Muscle of back (tissue), 11 donors: ENCODE results near the gene ZNF831. TPM values are rescaled to one million over a fixed set of nuclear protein-coding genes. Genes with fewer than 3 reads are reported as not detected.

ENCODE experiments used
- DNase-seq, 3 donors: peaks; one replicate each; pipeline versions ENCODE4 v3.0.0 to v3.0.0-alpha.2; 2013
- polyA plus RNA-seq, 10 donors: library from polyadenylated mRNA; unstranded; fragments of 120-200 nt; gene quantifications; one replicate each; pipeline ENCODE4 v1.2.1, GENCODE V29; 2013; ENCODE audit not compliant: insufficient read length in 10 of 10

The ZNF831 gene
- polyA plus RNA-seq, 10 donors = 0.05 to 0.86 (median 0.17) TPM

- peak in 1 of 3 donors; percentile 8 for DNase-seq
Measured at GRCh38 chr20:59247731-59248684, 84.4 kb downstream of the ZNF831 start.

DNA sequence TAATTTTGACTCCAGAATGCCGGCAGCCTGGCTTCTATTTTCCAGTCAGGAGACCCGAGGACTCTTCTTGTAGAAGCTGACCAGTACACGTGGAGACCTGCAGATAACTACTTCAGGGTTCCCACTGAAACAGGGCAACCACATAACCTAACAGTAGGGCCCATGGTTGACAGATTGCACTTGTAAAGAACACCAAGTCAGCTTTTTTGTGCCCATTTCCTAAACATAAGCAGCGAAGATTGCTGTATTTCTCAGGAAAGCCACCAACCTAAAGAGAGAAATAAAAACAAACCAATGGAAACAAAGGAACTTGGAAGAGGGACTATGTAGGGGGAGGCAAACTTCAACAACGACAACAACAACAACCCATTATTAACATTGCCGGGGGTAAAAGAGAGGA, 86.7 kb downstream of the ZNF831 start:
- DNase-seq = no peak

DNA sequence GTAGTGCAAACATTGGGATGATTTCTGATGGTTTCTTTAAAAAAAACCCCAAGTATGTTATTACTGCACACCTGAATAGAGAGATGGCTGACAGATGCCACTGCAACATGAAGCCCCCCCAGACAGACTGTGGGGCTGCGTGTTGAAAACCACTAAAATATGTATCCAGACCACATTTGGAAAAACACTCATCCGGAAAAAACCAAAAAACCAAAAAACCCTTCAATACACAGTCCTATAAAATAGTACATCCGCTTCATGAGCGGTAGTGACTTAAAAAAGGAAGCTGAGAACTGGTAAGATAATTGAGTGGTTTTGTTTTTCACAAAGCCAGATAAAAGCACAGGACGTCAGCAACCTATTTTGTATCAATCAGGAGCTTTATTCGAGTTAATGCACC, 89.7 kb downstream of the ZNF831 start:
- DNase-seq = no peak

DNA sequence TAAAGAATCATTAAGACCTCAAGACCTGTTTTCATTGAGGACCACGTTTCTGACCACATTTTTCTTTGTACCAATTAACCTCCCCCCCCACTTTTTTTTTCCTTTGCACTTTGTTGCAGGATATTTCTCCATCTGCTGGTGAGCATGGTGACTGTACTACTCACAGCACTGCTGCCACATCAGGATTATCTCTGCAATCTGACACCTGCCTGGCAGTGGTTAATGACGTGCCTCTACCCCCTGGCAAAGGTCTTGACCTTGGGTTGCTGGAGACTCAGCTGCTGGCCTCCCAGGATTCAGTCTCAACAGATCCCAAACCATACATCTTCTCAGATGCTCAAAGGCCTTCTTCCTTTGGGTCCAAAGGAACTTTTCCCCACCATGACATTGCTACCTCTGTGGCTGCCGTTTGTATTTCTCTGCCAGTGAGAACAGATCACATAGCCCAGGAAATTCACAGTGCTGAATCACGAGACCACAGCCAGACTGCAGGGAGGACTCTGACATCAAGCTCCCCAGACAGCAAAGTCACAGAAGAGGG, 90.2 kb downstream of the ZNF831 start:
- DNase-seq = no peak

- DNase-seq = no peak
Measured at GRCh38 chr20:59255256-59255655, 91.6 kb downstream of the ZNF831 start.

- DNase-seq = peak in 1 of 3 donors; percentile 27
Measured at GRCh38 chr20:59258221-59258621, 94.6 kb downstream of the ZNF831 start.

- DNase-seq = no peak
Measured at GRCh38 chr20:59259946-59260345, 96.3 kb downstream of the ZNF831 start.

DNA sequence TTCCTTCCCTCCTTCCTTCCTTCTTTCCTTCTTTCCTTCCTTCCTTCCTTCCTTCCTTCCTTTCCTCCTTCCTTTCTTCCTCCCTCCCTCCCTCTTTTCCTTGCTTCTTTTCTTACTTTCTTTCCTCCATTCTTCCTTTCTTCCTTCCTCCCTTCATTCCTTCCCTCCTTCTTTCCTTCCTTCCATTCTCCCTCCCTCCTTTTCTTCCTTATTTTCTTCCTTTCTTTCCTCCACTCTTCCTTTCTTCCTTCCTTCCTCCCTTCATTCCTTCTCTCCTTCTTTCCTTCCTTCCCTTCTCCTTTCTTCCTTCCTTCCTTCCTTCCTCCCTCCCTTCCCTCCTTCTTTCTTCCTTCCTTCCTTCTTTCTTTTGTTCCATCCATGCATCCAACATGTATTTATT, 101.7 kb downstream of the ZNF831 start:
- DNase-seq = no peak

DNA sequence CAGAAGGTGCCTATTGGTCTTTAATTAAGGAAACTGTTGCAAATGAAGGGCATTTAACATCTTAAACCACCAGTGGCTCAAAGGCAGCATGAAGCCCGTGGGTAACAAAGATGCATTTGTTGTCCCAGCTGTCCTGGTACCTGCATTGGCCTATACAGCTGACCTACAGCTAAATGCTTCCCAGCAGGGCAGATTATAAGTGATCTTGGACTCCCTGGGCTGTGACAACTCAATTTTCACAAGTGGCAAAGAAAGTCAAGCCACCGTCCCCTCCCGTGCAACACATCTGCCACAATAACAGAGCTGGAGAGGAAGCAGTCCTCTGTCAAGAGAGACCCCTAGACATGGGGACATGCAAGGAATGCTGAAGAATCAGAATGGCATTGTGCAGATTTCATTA, 105.2 kb downstream of the ZNF831 start:
- DNase-seq = no peak

GRCh38 chr20:59269411-59270025, 105.9 kb downstream of the ZNF831 start:
- DNase-seq = no peak

DNA sequence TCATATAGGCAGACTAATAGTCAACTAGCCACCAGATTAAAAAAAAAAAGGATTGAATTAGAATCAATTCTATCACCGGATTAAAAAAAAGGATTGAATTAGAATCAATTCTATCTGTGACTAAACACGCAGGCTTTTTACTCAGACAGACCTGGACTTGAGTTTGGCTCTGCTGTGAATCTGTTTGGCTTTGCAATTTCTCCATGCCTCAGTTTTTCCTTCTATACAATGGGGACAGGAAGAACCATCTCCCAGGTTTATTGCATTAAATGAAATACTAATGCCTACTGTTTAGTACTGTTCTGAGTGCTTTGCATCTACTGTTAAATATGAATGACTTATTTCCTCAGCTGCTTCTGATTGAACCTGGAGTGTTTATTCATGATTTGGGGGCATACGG, 106.8 kb downstream of the ZNF831 start:
- no peak for DNase-seq

DNA sequence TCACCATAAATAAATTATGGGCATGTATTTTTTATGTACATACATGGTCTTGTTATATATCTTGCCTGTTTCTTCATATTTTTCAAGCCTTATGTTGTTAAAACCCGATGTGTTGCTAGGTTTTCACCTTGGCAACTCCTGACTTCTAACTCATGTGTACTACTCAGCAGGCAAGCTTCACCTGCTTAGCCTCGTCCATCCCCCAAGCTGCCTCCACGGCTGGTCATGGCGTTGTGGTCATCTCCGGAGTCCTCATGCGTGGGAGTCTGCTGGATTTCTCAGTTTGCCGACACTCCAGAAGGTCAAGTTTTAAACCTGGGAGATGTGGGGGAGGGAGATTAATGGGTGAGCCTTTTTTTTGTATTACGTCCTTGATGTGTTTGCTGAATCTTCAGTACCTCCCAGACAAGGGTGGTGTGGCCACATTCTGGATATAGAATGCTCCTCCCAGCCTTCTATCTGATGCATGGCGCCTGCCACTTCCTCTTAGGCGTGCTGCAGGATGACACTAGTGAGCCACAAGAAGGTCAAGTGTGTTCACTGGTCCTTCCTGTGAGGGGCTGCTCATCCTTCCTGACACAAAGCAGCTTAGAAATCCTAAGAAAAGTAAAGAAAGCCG, 110.2 kb downstream of the ZNF831 start:
- no peak for DNase-seq

GRCh38 chr20:59276938-59277337, 113.3 kb downstream of the ZNF831 start:
- no peak for DNase-seq

DNA sequence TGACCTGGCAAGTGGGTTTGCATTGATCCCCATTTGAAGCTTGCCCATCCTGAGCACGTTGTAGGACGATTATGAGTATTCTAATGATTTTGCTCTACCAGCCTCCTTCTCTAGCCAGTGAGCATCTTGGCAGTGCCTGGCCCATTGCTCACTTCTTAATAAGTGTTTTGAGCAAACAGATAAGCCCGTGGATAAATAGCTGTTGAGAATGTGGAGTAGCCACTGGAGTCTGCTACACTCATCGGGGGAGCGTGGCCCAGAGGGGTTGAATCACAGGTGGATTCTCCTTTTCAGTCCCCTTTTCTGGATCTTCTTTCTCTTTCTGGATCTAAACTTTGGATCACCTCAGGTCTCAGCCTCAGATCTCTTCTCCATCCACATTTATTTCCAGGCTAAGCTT, 120.8 kb downstream of the ZNF831 start:
- no peak for DNase-seq

- no peak for DNase-seq
Measured at GRCh38 chr20:59289994-59290393, 126.4 kb downstream of the ZNF831 start.

GRCh38 chr20:59291740-59292383, 128.2 kb downstream of the ZNF831 start:
- no peak for DNase-seq

DNA sequence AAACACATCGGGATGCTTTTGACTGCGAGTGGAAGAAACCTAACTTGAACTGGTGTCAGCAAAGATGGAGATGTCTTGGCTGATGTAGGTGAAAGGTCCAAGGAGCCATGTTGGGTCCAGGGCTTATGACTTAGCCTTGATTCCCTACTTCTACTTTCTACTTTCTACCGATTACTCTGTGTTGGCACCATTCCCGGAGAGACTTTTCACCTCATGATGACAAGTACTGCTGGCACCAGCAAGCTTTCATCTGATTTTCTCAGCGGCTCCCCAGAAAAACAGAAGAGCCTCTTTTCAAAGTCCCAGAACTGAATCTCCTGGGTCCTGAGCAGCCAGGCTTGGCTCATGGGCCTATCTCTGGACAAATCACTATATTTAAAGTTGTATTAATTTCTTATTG, 131.9 kb downstream of the ZNF831 start:
- no peak for DNase-seq

- DNase-seq = no peak
Measured at GRCh38 chr20:59297686-59298085, 134.1 kb downstream of the ZNF831 start.

GRCh38 chr20:59299945-59300332, 136.3 kb downstream of the ZNF831 start:
- DNase-seq = peak in 1 of 3 donors; percentile 26

DNA sequence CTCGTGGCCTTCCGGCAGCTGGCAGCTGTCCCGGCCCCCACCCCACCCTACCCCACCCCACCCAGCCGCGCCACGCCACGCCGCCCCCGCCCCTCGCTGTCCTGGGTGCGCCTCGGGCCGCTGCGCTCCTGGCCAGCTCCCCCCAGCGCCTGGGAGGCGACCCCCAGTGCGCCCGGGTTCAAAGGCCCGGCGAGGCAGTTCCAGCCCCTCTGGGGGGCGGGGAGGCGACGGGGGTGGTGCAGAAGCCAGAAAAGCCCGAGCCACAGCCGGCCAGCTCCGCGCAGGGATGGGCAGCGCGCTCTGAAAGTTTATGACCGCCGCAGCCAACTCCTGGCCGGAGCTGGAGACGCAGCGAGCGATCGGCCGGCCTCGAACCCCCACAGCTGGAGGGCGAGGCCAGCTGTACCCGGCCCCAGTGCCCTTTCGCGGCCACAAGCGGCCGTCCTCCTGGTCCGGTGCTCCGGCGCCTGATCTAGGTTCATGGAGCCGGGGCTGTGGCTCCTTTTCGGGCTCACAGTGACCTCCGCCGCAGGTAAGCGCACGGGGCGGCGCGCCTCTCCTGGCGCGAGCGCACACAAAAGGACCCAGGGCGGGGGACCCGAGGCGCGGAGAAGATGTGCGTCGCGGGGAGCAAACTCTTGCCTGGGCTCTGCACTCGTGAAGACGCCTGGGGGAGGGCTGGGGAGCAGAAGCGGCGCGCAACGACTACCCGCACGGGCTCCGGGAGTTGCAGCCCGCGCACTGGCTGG, 136.9 kb downstream of the ZNF831 start, which contains the start of gene EDN3:
Gene EDN3, plus strand, starts transcription at position 279 of the 749 bp plus-strand sequence. Its CDS starts 202 bp downstream, at position 481.
- DNase-seq = peak in 1 of 3 donors; percentile 51
